AG10803 (cell line): ENCODE results near the gene GRIK1.

Source experiments
- DNase-seq: peaks from one replicate; pipeline ENCODE4 v3.0.0; 2010; ENCODE audit warnings: low read depth
- H3K4me3 ChIP-seq: 2 replicates; pipeline ENCODE4 v1.5.1; 2011; ENCODE audit warnings: mild to moderate bottlenecking, low read length, control low read depth
- TF ChIP-seq, protein P1 (sequence below): conservative IDR thresholded peaks from 2 replicates; pipeline ENCODE4 v1.5.1; 2011; ENCODE audit warnings: mild to moderate bottlenecking, low read length, control low read depth, inconsistent platforms

Gene GRIK1

DNA sequence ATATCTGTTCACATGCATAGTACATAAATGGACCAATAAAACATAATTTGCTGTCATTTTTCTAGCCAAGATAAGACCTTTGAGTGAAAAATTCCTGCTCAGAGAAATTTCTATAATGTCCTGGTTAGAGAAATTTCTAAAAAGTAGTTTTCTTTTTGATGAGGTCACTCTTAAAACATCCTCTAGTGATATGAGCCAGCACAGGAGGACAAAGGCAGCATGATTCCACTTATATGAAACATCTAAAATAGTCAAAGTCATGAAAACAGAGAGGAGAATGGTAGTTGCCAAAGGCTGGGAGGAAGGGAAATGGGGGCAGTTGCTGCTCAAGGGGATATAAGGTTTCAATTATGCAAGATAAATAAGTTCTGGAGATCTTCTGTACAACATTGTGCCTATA lies 401.7 kb downstream of the GRIK1 start:
- H3K4me3 ChIP-seq, result no peak overlapping the region
- DNase-seq, result peak; percentile 17
- TF ChIP-seq, protein P1, sequence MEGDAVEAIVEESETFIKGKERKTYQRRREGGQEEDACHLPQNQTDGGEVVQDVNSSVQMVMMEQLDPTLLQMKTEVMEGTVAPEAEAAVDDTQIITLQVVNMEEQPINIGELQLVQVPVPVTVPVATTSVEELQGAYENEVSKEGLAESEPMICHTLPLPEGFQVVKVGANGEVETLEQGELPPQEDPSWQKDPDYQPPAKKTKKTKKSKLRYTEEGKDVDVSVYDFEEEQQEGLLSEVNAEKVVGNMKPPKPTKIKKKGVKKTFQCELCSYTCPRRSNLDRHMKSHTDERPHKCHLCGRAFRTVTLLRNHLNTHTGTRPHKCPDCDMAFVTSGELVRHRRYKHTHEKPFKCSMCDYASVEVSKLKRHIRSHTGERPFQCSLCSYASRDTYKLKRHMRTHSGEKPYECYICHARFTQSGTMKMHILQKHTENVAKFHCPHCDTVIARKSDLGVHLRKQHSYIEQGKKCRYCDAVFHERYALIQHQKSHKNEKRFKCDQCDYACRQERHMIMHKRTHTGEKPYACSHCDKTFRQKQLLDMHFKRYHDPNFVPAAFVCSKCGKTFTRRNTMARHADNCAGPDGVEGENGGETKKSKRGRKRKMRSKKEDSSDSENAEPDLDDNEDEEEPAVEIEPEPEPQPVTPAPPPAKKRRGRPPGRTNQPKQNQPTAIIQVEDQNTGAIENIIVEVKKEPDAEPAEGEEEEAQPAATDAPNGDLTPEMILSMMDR, result no peak

DNA sequence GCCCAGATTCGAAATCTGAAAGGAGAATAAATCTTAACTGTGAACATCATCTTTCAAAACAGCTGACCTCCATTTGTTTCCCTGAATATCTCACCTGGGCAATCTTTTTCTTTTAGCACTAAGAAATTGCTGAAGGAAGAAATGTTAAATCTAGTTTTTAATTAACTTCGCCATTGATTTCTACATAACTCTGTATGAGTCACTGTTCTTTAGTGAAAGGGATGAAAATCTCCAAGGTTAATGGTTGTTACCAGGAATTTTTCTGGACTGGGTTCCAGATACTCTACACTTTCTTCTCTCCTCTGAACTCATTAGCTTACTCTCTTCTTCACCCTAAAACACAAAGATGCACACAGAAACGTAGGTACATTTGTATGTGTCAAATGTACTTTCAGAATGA lies 405.3 kb downstream of the GRIK1 start:
- no peak overlapping the region for H3K4me3 ChIP-seq
- TF ChIP-seq, protein P1, result no peak

DNA sequence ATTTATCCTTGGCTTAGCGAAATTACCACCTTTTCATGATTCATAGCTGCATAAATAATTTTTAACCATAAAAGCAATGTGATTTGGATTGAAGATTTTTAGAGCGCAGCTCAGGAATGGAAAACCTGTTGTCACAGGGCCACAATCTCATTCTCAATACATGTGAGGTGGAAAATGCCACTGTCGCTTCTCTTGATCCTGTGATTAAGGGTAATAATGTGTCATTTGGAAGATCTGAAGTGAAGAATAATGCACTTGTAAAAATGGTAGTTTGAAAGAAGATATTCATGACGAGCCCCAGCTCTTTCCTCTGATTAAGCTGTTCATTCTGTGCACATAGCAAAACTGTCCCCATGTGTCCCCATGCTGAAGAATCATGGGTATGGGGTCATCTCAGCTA lies 410.7 kb downstream of the GRIK1 start:
- no peak for DNase-seq
- TF ChIP-seq, protein P1, result no peak
- no peak overlapping the region for H3K4me3 ChIP-seq

More for the DNA sequence above, 405.3 kb downstream of the GRIK1 start:
- no peak for DNase-seq

DNA sequence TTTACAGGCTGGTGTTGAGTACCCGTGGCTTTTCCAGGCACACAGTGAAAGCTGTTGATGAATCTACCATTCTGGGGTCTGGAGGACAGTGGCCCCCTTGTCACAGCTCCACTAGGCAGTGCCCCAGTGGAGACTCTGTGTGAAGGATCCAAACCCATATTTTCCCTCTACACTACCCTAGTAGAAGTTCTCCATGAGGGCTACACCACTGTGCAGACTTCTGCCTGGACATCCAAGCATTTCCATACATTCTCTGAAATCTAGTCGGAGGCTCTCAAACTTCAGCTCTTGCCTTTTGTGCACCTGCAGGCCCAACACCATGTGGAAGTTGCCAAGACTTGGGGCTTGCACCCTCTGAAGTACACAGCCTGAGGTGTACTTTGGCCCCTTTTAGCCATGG lies 413.3 kb downstream of the GRIK1 start:
- TF ChIP-seq, protein P1, result no peak
- DNase-seq, result no peak
- no peak overlapping the region for H3K4me3 ChIP-seq

DNA sequence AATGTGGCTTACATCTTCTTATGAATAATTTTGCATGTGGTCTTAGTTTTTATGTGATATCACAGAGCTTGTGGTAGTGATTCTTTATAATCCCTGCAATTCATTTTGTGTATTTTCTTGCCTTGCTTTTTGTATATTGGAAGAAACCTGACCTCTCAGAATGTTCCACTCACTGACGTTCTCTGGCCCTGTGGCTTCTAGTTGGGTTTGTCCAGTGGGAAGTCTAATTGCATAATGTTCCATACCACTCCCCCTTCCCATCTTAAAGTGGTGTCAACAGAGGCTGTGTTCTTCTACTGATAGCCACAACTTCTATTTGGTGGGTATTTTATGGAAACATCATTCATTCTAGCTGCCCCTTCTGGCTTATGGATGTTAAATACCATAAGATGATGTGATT lies 415.7 kb downstream of the GRIK1 start:
- H3K4me3 ChIP-seq, result no peak overlapping the region
- no peak for DNase-seq
- TF ChIP-seq, protein P1, result no peak

DNA sequence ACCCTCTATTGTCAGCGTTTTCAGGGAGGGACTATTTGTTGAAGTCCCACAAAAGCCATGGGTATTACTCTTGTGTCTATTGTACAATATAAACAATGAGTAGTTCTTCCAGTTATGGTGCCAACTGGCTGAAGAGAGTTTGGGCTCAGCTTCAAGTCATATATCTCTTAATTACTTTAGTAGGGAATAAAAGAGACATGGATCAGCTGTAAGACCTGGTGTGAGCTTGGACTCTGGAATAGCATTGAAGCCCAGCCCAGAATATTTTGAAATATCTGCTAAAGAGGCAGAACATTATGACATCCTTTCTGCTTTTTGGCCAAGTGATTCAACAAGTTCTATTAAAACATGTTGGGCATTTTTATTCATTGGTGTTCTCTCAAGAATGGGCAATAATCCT lies 416.1 kb downstream of the GRIK1 start:
- TF ChIP-seq, protein P1, result no peak
- DNase-seq, result peak; percentile 78
- H3K4me3 ChIP-seq, result no peak overlapping the region

DNA sequence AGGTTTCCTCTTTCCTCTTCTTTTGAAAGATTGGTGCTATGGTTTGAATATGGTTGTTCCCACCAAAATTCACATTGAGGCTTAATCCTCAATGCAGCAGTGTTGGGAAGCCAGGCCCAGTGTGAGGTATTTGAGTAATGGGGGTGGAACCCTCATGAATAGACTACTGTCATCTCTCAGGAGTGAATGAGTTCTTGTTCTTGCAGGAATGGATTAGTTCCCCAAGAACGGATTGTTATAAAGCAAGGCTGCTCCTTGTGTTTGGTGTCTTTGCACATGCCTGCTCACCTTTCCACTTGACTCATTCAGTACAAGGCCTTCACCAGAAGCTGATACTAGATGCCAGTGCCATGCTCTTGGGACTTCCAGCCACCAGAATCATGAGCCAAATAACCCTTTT lies 417.9 kb downstream of the GRIK1 start:
- no peak overlapping the region for H3K4me3 ChIP-seq
- DNase-seq, result no peak
- TF ChIP-seq, protein P1, result no peak
